H1 (cell line): ENCODE results near the gene PRRC1. TPM values are rescaled to one million over a fixed set of nuclear protein-coding genes. Genes with fewer than 3 reads are reported as not detected.

Experiments used
- RBBP5 ChIP-seq: IDR thresholded peaks from 2 replicates; pipeline ENCODE4 v1.7.1; 2012; ENCODE audit warnings: low read depth, mild to moderate bottlenecking, inconsistent platforms, low read length, moderate library complexity, borderline replicate concordance
- ZNF274 ChIP-seq: IDR thresholded peaks from 2 replicates; pipeline ENCODE4 v1.7.0; 2012; ENCODE audit warnings: low read length, borderline replicate concordance; ENCODE audit errors: extremely low read depth
- polyA plus RNA-seq, 7 experiments: library from polyadenylated mRNA; depleted of rRNA in 3 of 7; stranded (reverse) in 5 of 7; unstranded in 2 of 7; fragments of >200 nt in 5 of 7; fragments of 200-250 nt in 2 of 7; gene quantifications; 1 replicate in 5 of 7; 2 replicates in 1 of 7; 4 replicates in 1 of 7; pipeline versions ENCODE4 v1.2.1 to v1.2.3, GENCODE V29; 2011 to 2013; ENCODE audit warnings: missing spikeins in 2 of 7, mixed read lengths in 2 of 7
- total RNA-seq: library from RNA; stranded (reverse); fragmentation: NEBNext Ultra II Directional; extraction: Animal tissue kit (Norgen Biotek cat#: 25700); gene quantifications from 2 replicates; pipeline ENCODE4 v1.2.1, GENCODE V29; 2021

The PRRC1 gene
- total and polyA plus RNA-seq, 2 of the 8 experiments (the other 6 are each of a cell fraction or from before 2014, with no cell fraction given): 54.6 to 78.6 TPM

DNA sequence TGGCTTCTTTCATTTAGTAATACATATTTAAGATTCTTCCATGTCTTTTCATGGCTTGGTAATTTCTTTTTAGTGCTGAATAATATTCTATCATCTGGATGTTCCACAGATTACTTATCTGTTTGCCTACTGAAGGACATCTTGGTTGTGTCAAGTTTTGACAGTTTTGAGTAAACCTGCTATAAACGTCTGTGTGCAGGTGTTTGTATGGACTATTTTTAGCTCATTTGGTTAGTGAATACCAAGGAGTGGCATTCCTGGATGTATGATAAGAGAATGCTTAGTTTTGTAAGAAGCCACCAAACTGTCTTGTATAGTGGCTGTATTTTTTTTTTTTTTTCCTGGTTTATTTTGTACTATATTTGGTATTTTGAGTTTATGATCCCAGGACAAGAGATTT, 38.4 kb downstream of the PRRC1 start (continued):
- TF ChIP-seq ZNF274: no peak
- no peak for TF ChIP-seq RBBP5
